ENCODE data around the gene PIK3IP1. TPM values are rescaled to one million over a fixed set of nuclear protein-coding genes. Genes with fewer than 3 reads are reported as not detected.
A peak's percentile ranks its signal among the peaks of the same experiment; 100 is the strongest.

The PIK3IP1 gene
- total and polyA plus RNA-seq, 2 of the 8 experiments (the other 6 are each of a cell fraction or from before 2014, with no cell fraction given): 1.00 to 1.3 TPM

DNA sequence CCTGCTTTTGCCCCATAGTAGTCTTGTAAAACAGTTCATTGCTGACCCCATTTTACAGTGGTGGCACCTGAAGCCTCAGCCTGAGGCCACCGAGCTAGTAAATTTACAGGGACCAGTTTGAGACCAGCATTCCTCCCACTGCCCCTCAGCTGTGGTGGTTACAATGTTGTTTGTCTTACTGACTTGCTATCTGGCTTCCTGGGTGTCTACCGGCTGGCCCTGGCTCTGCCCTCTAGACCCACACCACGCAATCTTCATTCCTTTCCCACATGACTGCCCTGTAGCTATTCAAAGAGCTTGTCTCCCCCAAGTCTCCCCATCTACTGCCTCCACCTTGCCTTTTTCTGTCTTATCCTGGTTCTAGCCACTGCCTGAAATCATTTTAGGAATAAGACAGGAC lies 20.8 kb downstream of the PIK3IP1 start:
- Histone ChIP-seq H3K56ac (replicated peaks; ENCODE audit: insufficient read length, low read depth, low read length) (no peak overlapping the region), H3K4ac (replicated peaks; ENCODE audit: insufficient read length, low read depth, low read length) (no peak overlapping the region), H4K8ac (ENCODE audit: extremely low read depth, insufficient read depth, low read length) (no peak overlapping the region), H4K91ac (replicated peaks; ENCODE audit: insufficient read length, low read length) (no peak overlapping the region), H2BK20ac (ENCODE audit: low read length) (no peak overlapping the region), H3K23ac (ENCODE audit: insufficient read length) (no peak overlapping the region), H4K5ac (ENCODE audit: insufficient read length, low read depth, low read length) (no peak overlapping the region), H3K4me3 (ENCODE audit: extremely low read depth in 1 of 4, insufficient read depth in 2 of 4, low read depth in 3 of 4, low read length in 4 of 4) (no peak overlapping the region), H3K79me1 (ENCODE audit: low read depth, low read length) (no peaks in the 10 kb centered on the region), H3K23me2 (ENCODE audit: low read depth, low read length) (no peaks in the 10 kb centered on the region), H3K27me3 (replicated peaks in 1 of 4; ENCODE audit: control insufficient read depth in 3 of 4, extremely low read depth in 1 of 4, insufficient read depth in 3 of 4, low read length in 3 of 4) (no peaks in the 10 kb centered on the region), H2AFZ (ENCODE audit: low read length) (no peak overlapping the region), H3K4me1 (replicated peaks in 1 of 4; ENCODE audit: control insufficient read depth in 3 of 4, insufficient read depth in 4 of 4, low read length in 3 of 4) (peaks cover 0 to 13% (median 5%) of the 10 kb centered on the region in 4 experiments; a peak in 4 of 7 replicates), H3K79me2 (ENCODE audit: control insufficient read depth in 1 of 2, insufficient read depth in 2 of 2, low read length in 2 of 2) (no peaks in the 10 kb centered on the region), H3K14ac (ENCODE audit: insufficient read length) (no peak overlapping the region), H2AK5ac (ENCODE audit: low read depth, low read length) (no peak overlapping the region), H4K20me1 (replicated peaks in 1 of 2; ENCODE audit: control insufficient read depth in 1 of 2, insufficient read depth in 2 of 2, low read length in 2 of 2) (peaks cover 3% of the 10 kb centered on the region in 2 experiments), H3K4me2 (ENCODE audit: insufficient read depth in 1 of 2, low read depth in 2 of 2, low read length in 2 of 2) (no peak overlapping the region), H2BK120ac (replicated peaks; ENCODE audit: low read depth, low read length) (no peak overlapping the region), H3K9ac (replicated peaks in 1 of 4; ENCODE audit: extremely low read depth in 1 of 4, low read depth in 3 of 4, low read length in 3 of 4) (no peak overlapping the region), H2BK12ac (ENCODE audit: low read depth, low read length) (no peak overlapping the region), H3K18ac (ENCODE audit: extremely low read depth, low read length) (no peak overlapping the region), H3K27ac (ENCODE audit: low read depth, low read length) (no peak overlapping the region), H2BK15ac (ENCODE audit: low read length) (no peak overlapping the region), H3K36me3 (ENCODE audit: control insufficient read depth in 2 of 4, insufficient read depth in 4 of 4, low read length in 3 of 4) (peaks cover 9 to 61% (median 21%) of the 10 kb centered on the region in 4 experiments), H2BK5ac (ENCODE audit: low read depth, low read length) (0 out of 2 replicates have a peak overlapping the region, but pooled peaks have one; percentile 72), H3K9me3 (ENCODE audit: insufficient read depth in 2 of 2, low read depth in 1 of 2, low read length in 1 of 2) (no peaks in the 10 kb centered on the region)
- WGBS, 2 experiments (ENCODE audit: extremely low coverage in 1 of 2, insufficient coverage in 1 of 2, insufficient read length in 1 of 2, insufficient replicate concordance in 2 of 2, low coverage in 1 of 2, low lambda C conversion rate in 2 of 2, missing lambda C conversion rate in 1 of 2): 95% methylated on average over 3 of the region's 3 CpGs; no CpG with 5 or more reads in 1 of the 2 experiments
- CTCF ChIA-PET (ENCODE audit: partially characterized antibody): interaction anchor here (1.1 to 8.2 kb wide), 16 partner anchors 13 to 162 kb away, joined by 3 to 122 read pairs (median 8); partner anchors contain the start of genes LIMK2, PIK3IP1 and PLA2G3
- DNase-seq (ENCODE audit: low read depth in 1 of 2, low spot score in 2 of 2) (no peak), FAIRE-seq (no peak)
- POLR2A ChIA-PET (ENCODE audit: partially characterized antibody): interaction anchor here (0.7 to 6.0 kb wide), 5 partner anchors 10 to 75 kb away, joined by 3 to 30 read pairs (median 4); partner anchors contain the start of genes LIMK2 and PATZ1
- TF ChIP-seq CEBPB (IDR thresholded peaks at IDR 0.05; ENCODE audit: low read depth, low read length): no peak
- TF ChIP-seq GTF2F1 (IDR thresholded peaks at IDR 0.05; ENCODE audit: borderline replicate concordance, low read depth, low read length): no peak
- TF ChIP-seq TAF7 (optimal IDR thresholded peaks at IDR 0.05; ENCODE audit: borderline replicate concordance, low read depth, low read length): no peak
- TF ChIP-seq GABPA (IDR thresholded peaks at IDR 0.05; ENCODE audit: borderline replicate concordance, insufficient read depth, low read length): no peak
- TF ChIP-seq, protein P1, sequence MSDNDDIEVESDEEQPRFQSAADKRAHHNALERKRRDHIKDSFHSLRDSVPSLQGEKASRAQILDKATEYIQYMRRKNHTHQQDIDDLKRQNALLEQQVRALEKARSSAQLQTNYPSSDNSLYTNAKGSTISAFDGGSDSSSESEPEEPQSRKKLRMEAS (IDR thresholded peaks at IDR 0.05): no peak
- TF ChIP-seq NRF1 (IDR thresholded peaks at IDR 0.05; ENCODE audit: low read depth, low read length): no peak
- TF ChIP-seq KDM1A (IDR thresholded peaks at IDR 0.05; ENCODE audit: borderline replicate concordance, low read length): no peak
- TF ChIP-seq SUZ12 (IDR thresholded peaks at IDR 0.05; ENCODE audit: low read length): no peak
- no peak for TF ChIP-seq EZH2 (IDR thresholded peaks at IDR 0.05; ENCODE audit: low read depth, low read length, severe bottlenecking)
- TF ChIP-seq SIX5 (IDR thresholded peaks at IDR 0.05; ENCODE audit: low read depth, low read length): no peak
- TF ChIP-seq YY1 (IDR thresholded peaks at IDR 0.05; ENCODE audit: low read depth, low read length): no peak
- no peak for TF ChIP-seq CREB1 (IDR thresholded peaks at IDR 0.05)
- no peak for TF ChIP-seq POU5F1 (IDR thresholded peaks at IDR 0.05; ENCODE audit: low read depth, low read length)
- no peak for TF ChIP-seq KDM5A (IDR thresholded peaks at IDR 0.05; ENCODE audit: low read length)
- no peak for TF ChIP-seq SP2 (IDR thresholded peaks at IDR 0.05; ENCODE audit: low read length)
